GM12878 (cell line): Measurements from ENCODE around the gene RNASE12. TPM values are rescaled to one million over a fixed set of nuclear protein-coding genes. Genes with fewer than 3 reads are reported as not detected.

Experiments
- ATAC-seq: fragments of 200-7000 bp; cut with Tn5 transposase; 3 replicates; pipeline ENCODE4 v1.9.1; 2020; ENCODE audit warnings: mild to moderate bottlenecking, moderate library complexity
- BruUV-seq: library from RNA; stranded (reverse); fragments of 400-500 nt; replicated peaks from 2 replicates; lab custom pipeline; 2021; lab: Mats Ljungman, UMichigan
- CTCF ChIA-PET: fragments of 300-600 bp; sonication (Branson Sonifier 250); formaldehyde crosslinking; extraction: SDS; loops from one replicate; lab custom pipeline; 2021; ENCODE audit warnings: inconsistent platforms; lab: Yijun Ruan, JAX
- POLR2A ChIA-PET: fragments of 350-600 bp; formaldehyde crosslinking; extraction: SDS; loops from one replicate; lab custom pipeline; 2021; ENCODE audit warnings: inconsistent platforms; lab: Charles Lee
- RAD21 ChIA-PET: fragments of 300-600 bp; sonication (Branson Sonifier 250); formaldehyde crosslinking; loops from one replicate; lab custom pipeline; 2023; ENCODE audit warnings: antibody characterized with exemption; ENCODE audit not compliant: unreplicated experiment; lab: Charles Lee
- SMC1A ChIA-PET: fragments of 300-600 bp; sonication (Branson Sonifier 250); formaldehyde crosslinking; loops from one replicate; lab custom pipeline; 2023; ENCODE audit not compliant: unreplicated experiment, uncharacterized antibody; lab: Charles Lee
- DNase-seq: peaks from one replicate; pipeline ENCODE4 v3.0.0-alpha.2; 2011; ENCODE audit warnings: low read depth, low spot score
- FAIRE-seq: peaks from 3 replicates; lab custom pipeline; 2011; peaks lifted over from hg19 to GRCh38; lab: Jason Lieb, UNC
- H2AFZ ChIP-seq: 2 replicates; pipeline ENCODE4 v1.6.0; 2011; ENCODE audit warnings: low read depth, low read length, control low read depth; ENCODE audit not compliant: control insufficient read depth
- H3K27ac ChIP-seq: 2 replicates; pipeline ENCODE4 v1.5.1; 2011; ENCODE audit warnings: control low read depth; ENCODE audit not compliant: control insufficient read depth, insufficient read depth
- H3K27me3 ChIP-seq, 2 experiments: replicated peaks in 1 of 2; 2 replicates each; pipeline versions ENCODE4 v1.6.0 to v1.6.1; 2011; ENCODE audit warnings: low read length in 1 of 2; ENCODE audit not compliant: control insufficient read depth in 2 of 2, insufficient read depth in 2 of 2
- H3K36me3 ChIP-seq, 2 experiments: 2 replicates each; pipeline ENCODE4 v1.5.1; 2011; ENCODE audit warnings: low read length in 1 of 2; ENCODE audit not compliant: control insufficient read depth in 2 of 2, insufficient read depth in 2 of 2
- H3K4me1 ChIP-seq: 2 replicates; pipeline ENCODE4 v1.6.1; 2011; ENCODE audit warnings: mild to moderate bottlenecking, low read length, moderate library complexity, mixed read lengths; ENCODE audit not compliant: control insufficient read depth, insufficient read depth
- H3K4me2 ChIP-seq: 2 replicates; pipeline ENCODE4 v1.6.0; 2011; ENCODE audit warnings: control low read depth; ENCODE audit not compliant: control insufficient read depth, insufficient read depth
- H3K4me3 ChIP-seq: fragments of 200-600 bp; sonication (generic); 2 replicates; pipeline ENCODE4 v1.5.1; 2016
- H3K79me2 ChIP-seq: 2 replicates; pipeline ENCODE4 v1.6.0; 2011; ENCODE audit warnings: low read length; ENCODE audit not compliant: control insufficient read depth, insufficient read depth
- H3K9ac ChIP-seq: 2 replicates; pipeline ENCODE4 v1.8.0; 2011; ENCODE audit warnings: low read length, control low read depth, mixed read lengths; ENCODE audit not compliant: control insufficient read depth, insufficient read depth
- H3K9me3 ChIP-seq: replicated peaks from 3 replicates; pipeline ENCODE4 v1.5.1; 2011; ENCODE audit warnings: mild to moderate bottlenecking, low read length; ENCODE audit not compliant: control insufficient read depth, insufficient read depth
- H4K20me1 ChIP-seq: 2 replicates; pipeline ENCODE4 v1.6.0; 2011; ENCODE audit not compliant: control insufficient read depth, insufficient read depth
- CHD4 ChIP-seq: fragments of 200-600 bp; sonication (generic); IDR thresholded peaks from 2 replicates; pipeline ENCODE4 v1.6.1; 2016; ENCODE audit warnings: mild to moderate bottlenecking
- CREB1 ChIP-seq: IDR thresholded peaks from 2 replicates; pipeline ENCODE4 v1.6.1; 2012; ENCODE audit warnings: low read depth, mild to moderate bottlenecking, inconsistent platforms
- EED ChIP-seq: sonication (generic); IDR thresholded peaks from 2 replicates; pipeline ENCODE4 v1.6.1; 2016; ENCODE audit warnings: antibody characterized with exemption, low read depth
- ETV6 ChIP-seq, 2 experiments: fragments of 450-650 bp in 1 of 2; IDR thresholded peaks in 1 of 2; conservative IDR thresholded peaks in 1 of 2; 2 replicates each; pipeline ENCODE4 v1.6.1; 2014; ENCODE audit warnings: antibody characterized with exemption in 1 of 2, borderline replicate concordance in 1 of 2, low read depth in 1 of 2, mild to moderate bottlenecking in 1 of 2, moderate library complexity in 1 of 2
- KDM1A ChIP-seq: fragments of 200-600 bp; sonication (generic); IDR thresholded peaks from 2 replicates; pipeline ENCODE4 v1.6.1; 2016; ENCODE audit warnings: borderline replicate concordance
- KLF5 ChIP-seq: fragments of 450-650 bp; IDR thresholded peaks from 2 replicates; pipeline ENCODE4 v1.6.1; 2014; ENCODE audit warnings: mild to moderate bottlenecking; ENCODE audit not compliant: partially characterized antibody
- MTA2 ChIP-seq: fragments of 450-650 bp; IDR thresholded peaks from 2 replicates; pipeline ENCODE4 v1.6.1; 2016; ENCODE audit warnings: low read depth, mild to moderate bottlenecking, moderate library complexity
- NFIC ChIP-seq: IDR thresholded peaks from 2 replicates; pipeline ENCODE4 v1.6.1; 2012; ENCODE audit warnings: low read depth, mild to moderate bottlenecking, inconsistent platforms, low read length, moderate library complexity
- POLR2AphosphoS2 ChIP-seq: IDR thresholded peaks from 2 replicates; pipeline ENCODE4 v1.6.1; 2011; ENCODE audit warnings: low read depth, mild to moderate bottlenecking, low read length, improper control_type of control experiment, moderate library complexity
- RAD21 ChIP-seq: IDR thresholded peaks from 2 replicates; pipeline ENCODE4 v1.6.1; 2011; ENCODE audit warnings: mild to moderate bottlenecking, low read depth, low read length, moderate library complexity; ENCODE audit not compliant: insufficient read depth
- SMAD1 ChIP-seq: fragments of 450-650 bp; IDR thresholded peaks from 2 replicates; pipeline ENCODE4 v1.6.1; 2018; ENCODE audit warnings: mild to moderate bottlenecking, low read depth; ENCODE audit not compliant: partially characterized antibody
- SP1 ChIP-seq: IDR thresholded peaks from one replicate; pipeline ENCODE4 v1.6.1; 2011; ENCODE audit warnings: low read depth, low read length
- WGBS: methylation state at CpG from one replicate; pipeline ENCODE4 v1.1.6; 2016; ENCODE audit warnings: low lambda C conversion rate; ENCODE audit not compliant: insufficient replicate concordance, insufficient coverage; ENCODE audit errors: missing lambda C conversion rate; 5-methylcytosine and 5-hydroxymethylcytosine counted together
- in situ Hi-C: fragments of 300-500 bp; cut with MboI; formaldehyde crosslinking; loops from 9 replicates; pipeline ENCODE4 v1.14.3; 2018; ENCODE audit warnings: mixed read lengths
- intact Hi-C: fragments of 100-400 bp; cut with micrococcal nuclease; formaldehyde crosslinking; loops from one replicate; pipeline ENCODE4 v1.14.2; 2022; ENCODE audit not compliant: unreplicated experiment
- polyA plus RNA-seq, 11 experiments: library from polyadenylated mRNA; depleted of rRNA in 4 of 11; unstranded in 6 of 11; stranded (reverse) in 5 of 11; fragments of >200 nt; fragmentation: Nextera tagmentation in 4 of 11; fragmentation: Illumina TruSeq in 1 of 11; extraction: Ambion mirVana in 4 of 11; extraction: Trizol in 1 of 11; gene quantifications; 1 replicate in 1 of 11; 2 replicates in 10 of 11; pipeline versions ENCODE4 v1.2.1 to v1.2.3, GENCODE V29; 2011 to 2016; ENCODE audit warnings: inconsistent platforms in 2 of 11, missing spikeins in 2 of 11, low read depth in 1 of 11
- total RNA-seq, 4 experiments: library from RNA; depleted of rRNA in 3 of 4; stranded (reverse); fragments of >200 nt in 3 of 4; fragmentation: Illumina TruSeq in 1 of 4; extraction: Trizol in 1 of 4; gene quantifications; 2 replicates each; pipeline versions ENCODE4 v1.2.1 to v1.2.3, GENCODE V29; 2013 to 2021
- TF ChIP-seq, protein P1 (sequence below): fragments of 450-650 bp; IDR thresholded peaks from 2 replicates; pipeline ENCODE4 v1.6.1; 2017; ENCODE audit warnings: mild to moderate bottlenecking, moderate library complexity
- TF ChIP-seq, protein P2 (sequence below): fragments of 450-650 bp; IDR thresholded peaks from 2 replicates; pipeline ENCODE4 v1.6.1; 2018; ENCODE audit warnings: borderline replicate concordance, mild to moderate bottlenecking; ENCODE audit not compliant: partially characterized antibody
- TF ChIP-seq, protein P3 (sequence below): fragments of 450-650 bp; conservative IDR thresholded peaks from 2 replicates; pipeline ENCODE4 v1.6.1; 2017; ENCODE audit warnings: mild to moderate bottlenecking, moderate library complexity

Gene RNASE12
- total and polyA plus RNA-seq, 10 of the 15 experiments (the other 5 are each of a cell fraction or from before 2014, with no cell fraction given): not detected

DNA sequence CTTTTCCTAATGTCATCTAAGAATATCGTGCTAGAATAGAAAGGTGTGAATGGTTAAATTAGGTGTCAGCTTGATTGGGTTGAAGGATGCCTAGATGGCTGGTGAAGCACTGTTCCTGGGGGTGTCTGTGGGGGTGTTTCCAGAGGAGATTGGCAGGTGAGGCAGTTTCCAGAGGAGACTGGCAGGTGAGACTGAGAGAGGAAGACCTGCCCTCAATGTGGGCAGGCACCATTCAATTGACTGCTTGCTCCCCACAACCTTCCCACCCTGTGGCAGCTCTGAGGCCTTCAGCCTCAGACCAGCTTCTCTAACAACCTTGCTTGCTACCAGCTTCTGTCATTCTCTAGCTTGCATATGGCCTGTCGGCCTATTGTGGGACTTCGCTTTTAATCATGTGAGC is 39.6 kb downstream of the RNASE12 start:
- intact Hi-C loops: no loop called here

More for the DNA sequence above, 39.6 kb downstream of the RNASE12 start:
- SMC1A ChIA-PET: interaction anchor here (1.2 kb wide), 1 partner anchor 15 kb away, joined by 4 read pairs; no protein-coding TSS in a partner anchor
- WGBS: 80% methylated on average over 3 of the region's 3 CpGs
- Histone ChIP-seq H3K27me3 (no peaks in the 10 kb centered on the region), H3K9ac (no peak overlapping the region), H3K79me2 (no peaks in the 10 kb centered on the region), H2AFZ (no peak overlapping the region), H3K4me3 (no peak overlapping the region)
- CTCF ChIA-PET: interaction anchor here (1.2 kb wide), 1 partner anchor 224 kb away, joined by 3 read pairs; no protein-coding TSS in a partner anchor
- BruUV-seq: no TSS peak
- RAD21 ChIA-PET: no interaction called here
- TF ChIP-seq KLF5 (no peak), SP1 (no peak), KDM1A (no peak), ETV6 (conservative IDR thresholded peaks at IDR 0.05 in 1 of 2, IDR thresholded peaks at IDR 0.05 in 1 of 2; ENCODE audit: borderline replicate concordance in 1 of 2, low read depth in 1 of 2) (no peak), MTA2 (no peak), NFIC (no peak), EED (no peak), CREB1 (no peak), POLR2AphosphoS2 (no peak), SMAD1 (no peak), CHD4 (no peak), RAD21 (no peak)
- TF ChIP-seq, protein P1, sequence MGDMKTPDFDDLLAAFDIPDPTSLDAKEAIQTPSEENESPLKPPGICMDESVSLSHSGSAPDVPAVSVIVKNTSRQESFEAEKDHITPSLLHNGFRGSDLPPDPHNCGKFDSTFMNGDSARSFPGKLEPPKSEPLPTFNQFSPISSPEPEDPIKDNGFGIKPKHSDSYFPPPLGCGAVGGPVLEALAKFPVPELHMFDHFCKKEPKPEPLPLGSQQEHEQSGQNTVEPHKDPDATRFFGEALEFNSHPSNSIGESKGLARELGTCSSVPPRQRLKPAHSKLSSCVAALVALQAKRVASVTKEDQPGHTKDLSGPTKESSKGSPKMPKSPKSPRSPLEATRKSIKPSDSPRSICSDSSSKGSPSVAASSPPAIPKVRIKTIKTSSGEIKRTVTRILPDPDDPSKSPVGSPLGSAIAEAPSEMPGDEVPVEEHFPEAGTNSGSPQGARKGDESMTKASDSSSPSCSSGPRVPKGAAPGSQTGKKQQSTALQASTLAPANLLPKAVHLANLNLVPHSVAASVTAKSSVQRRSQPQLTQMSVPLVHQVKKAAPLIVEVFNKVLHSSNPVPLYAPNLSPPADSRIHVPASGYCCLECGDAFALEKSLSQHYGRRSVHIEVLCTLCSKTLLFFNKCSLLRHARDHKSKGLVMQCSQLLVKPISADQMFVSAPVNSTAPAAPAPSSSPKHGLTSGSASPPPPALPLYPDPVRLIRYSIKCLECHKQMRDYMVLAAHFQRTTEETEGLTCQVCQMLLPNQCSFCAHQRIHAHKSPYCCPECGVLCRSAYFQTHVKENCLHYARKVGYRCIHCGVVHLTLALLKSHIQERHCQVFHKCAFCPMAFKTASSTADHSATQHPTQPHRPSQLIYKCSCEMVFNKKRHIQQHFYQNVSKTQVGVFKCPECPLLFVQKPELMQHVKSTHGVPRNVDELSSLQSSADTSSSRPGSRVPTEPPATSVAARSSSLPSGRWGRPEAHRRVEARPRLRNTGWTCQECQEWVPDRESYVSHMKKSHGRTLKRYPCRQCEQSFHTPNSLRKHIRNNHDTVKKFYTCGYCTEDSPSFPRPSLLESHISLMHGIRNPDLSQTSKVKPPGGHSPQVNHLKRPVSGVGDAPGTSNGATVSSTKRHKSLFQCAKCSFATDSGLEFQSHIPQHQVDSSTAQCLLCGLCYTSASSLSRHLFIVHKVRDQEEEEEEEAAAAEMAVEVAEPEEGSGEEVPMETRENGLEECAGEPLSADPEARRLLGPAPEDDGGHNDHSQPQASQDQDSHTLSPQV: no peak
- TF ChIP-seq, protein P2, sequence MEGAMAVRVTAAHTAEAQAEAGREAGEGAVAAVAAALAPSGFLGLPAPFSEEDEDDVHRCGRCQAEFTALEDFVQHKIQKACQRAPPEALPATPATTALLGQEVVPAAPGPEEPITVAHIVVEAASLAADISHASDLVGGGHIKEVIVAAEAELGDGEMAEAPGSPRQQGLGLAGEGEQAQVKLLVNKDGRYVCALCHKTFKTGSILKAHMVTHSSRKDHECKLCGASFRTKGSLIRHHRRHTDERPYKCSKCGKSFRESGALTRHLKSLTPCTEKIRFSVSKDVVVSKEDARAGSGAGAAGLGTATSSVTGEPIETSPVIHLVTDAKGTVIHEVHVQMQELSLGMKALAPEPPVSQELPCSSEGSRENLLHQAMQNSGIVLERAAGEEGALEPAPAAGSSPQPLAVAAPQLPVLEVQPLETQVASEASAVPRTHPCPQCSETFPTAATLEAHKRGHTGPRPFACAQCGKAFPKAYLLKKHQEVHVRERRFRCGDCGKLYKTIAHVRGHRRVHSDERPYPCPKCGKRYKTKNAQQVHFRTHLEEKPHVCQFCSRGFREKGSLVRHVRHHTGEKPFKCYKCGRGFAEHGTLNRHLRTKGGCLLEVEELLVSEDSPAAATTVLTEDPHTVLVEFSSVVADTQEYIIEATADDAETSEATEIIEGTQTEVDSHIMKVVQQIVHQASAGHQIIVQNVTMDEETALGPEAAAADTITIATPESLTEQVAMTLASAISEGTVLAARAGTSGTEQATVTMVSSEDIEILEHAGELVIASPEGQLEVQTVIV: no peak
- TF ChIP-seq, protein P3, sequence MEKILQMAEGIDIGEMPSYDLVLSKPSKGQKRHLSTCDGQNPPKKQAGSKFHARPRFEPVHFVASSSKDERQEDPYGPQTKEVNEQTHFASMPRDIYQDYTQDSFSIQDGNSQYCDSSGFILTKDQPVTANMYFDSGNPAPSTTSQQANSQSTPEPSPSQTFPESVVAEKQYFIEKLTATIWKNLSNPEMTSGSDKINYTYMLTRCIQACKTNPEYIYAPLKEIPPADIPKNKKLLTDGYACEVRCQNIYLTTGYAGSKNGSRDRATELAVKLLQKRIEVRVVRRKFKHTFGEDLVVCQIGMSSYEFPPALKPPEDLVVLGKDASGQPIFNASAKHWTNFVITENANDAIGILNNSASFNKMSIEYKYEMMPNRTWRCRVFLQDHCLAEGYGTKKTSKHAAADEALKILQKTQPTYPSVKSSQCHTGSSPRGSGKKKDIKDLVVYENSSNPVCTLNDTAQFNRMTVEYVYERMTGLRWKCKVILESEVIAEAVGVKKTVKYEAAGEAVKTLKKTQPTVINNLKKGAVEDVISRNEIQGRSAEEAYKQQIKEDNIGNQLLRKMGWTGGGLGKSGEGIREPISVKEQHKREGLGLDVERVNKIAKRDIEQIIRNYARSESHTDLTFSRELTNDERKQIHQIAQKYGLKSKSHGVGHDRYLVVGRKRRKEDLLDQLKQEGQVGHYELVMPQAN: no peak
- TF ChIP-seq, all 136 proteins: peak for 0
- DNase-seq: no peak
- Histone ChIP-seq H4K20me1 (no peaks in the 10 kb centered on the region), H3K4me2 (no peak overlapping the region), H3K9me3 (no peaks in the 10 kb centered on the region), H3K4me1 (no peaks in the 10 kb centered on the region), H3K36me3 (no peaks in the 10 kb centered on the region), H3K27ac (no peak overlapping the region)
- no peak for ATAC-seq
- in situ Hi-C loops: no loop called here
- no peak for FAIRE-seq
- POLR2A ChIA-PET: no interaction called here
